ENCODE data around the gene SUPT7L. TPM values are rescaled to one million over a fixed set of nuclear protein-coding genes. Genes with fewer than 3 reads are reported as not detected.

SUPT7L gene
- total and polyA plus RNA-seq, 2 of the 13 experiments (the other 11 are each of a cell fraction or from before 2014, with no cell fraction given), result 32.9 to 77.5 TPM

DNA sequence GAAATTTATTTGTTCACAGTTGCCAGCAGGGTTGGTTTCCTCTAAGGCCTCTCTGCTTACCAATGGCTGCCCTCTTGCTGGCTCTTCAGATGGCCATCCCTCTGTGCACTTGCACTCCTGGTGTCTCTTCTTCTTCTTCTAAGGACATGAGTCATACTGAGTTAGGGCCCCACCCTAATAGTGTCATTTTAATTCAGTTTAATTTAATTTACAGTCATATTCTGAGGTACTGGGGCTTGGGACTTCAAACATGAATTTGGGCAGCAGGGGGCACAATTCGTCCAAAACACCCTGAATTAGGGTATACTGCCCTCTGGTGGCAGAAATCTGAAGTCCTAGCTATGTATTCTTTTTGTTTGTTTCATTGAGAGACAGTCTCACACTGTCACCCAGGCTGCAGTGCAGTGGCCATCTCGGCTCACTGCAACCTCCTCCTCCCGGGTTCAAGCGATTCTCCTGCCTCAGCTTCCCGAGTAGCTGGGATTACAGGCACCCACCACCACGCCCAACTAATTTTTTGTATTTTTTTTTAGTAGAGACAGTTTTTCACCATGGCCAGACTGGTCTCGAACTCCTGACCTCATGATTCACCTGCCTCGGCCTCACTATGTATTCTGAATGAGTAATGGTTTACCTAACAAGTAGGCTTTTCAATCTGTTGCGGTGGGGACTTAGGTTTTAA, 20.1 kb upstream of the SUPT7L start (continued):
- TF ChIP-seq, protein P1, sequence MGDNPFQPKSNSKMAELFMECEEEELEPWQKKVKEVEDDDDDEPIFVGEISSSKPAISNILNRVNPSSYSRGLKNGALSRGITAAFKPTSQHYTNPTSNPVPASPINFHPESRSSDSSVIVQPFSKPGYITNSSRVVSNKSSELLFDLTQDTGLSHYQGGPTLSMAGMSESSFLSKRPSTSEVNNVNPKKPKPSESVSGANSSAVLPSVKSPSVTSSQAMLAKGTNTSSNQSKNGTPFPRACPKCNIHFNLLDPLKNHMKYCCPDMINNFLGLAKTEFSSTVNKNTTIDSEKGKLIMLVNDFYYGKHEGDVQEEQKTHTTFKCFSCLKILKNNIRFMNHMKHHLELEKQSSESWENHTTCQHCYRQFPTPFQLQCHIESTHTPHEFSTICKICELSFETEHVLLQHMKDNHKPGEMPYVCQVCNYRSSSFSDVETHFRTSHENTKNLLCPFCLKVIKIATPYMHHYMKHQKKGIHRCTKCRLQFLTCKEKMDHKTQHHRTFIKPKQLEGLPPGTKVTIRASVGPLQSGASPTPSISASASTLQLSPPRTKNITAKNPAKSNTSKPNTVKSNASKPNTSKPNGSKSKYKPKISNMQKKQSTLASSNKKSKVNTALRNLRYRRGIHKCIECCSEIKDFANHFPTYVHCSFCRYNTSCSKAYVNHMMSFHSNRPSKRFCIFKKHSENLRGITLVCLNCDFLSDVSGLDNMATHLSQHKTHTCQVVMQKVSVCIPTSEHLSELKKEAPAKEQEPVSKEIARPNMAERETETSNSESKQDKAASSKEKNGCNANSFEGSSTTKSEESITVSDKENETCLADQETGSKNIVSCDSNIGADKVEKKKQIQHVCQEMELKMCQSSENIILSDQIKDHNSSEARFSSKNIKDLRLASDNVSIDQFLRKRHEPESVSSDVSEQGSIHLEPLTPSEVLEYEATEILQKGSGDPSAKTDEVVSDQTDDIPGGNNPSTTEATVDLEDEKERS (CRISPR knock-in tag; IDR thresholded peaks at IDR 0.05), result no peak
- TF ChIP-seq, protein P2, sequence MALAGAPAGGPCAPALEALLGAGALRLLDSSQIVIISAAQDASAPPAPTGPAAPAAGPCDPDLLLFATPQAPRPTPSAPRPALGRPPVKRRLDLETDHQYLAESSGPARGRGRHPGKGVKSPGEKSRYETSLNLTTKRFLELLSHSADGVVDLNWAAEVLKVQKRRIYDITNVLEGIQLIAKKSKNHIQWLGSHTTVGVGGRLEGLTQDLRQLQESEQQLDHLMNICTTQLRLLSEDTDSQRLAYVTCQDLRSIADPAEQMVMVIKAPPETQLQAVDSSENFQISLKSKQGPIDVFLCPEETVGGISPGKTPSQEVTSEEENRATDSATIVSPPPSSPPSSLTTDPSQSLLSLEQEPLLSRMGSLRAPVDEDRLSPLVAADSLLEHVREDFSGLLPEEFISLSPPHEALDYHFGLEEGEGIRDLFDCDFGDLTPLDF (CRISPR knock-in tag; IDR thresholded peaks at IDR 0.05), result no peak
- TF ChIP-seq CHD2 (IDR thresholded peaks at IDR 0.05; ENCODE audit: low read depth, low read length) (no peak), EED (CRISPR knock-in tag; IDR thresholded peaks at IDR 0.05) (no peak), ZKSCAN5 (CRISPR knock-in tag; IDR thresholded peaks at IDR 0.05) (no peak), ZSCAN30 (CRISPR knock-in tag; IDR thresholded peaks at IDR 0.05) (no peak), ZNF44 (CRISPR knock-in tag; IDR thresholded peaks at IDR 0.05) (no peak), MBNL3 (CRISPR knock-in tag; conservative IDR thresholded peaks at IDR 0.05) (no peak), ZFP1 (CRISPR knock-in tag; IDR thresholded peaks at IDR 0.05) (no peak; the same call in 1 of the 2 replicates), ZNF230 (CRISPR knock-in tag; IDR thresholded peaks at IDR 0.05) (no peak), TGIF2 (CRISPR knock-in tag; IDR thresholded peaks at IDR 0.05) (peak; percentile 63; the same call in 1 of the 2 replicates)
- TF ChIP-seq, protein P3, sequence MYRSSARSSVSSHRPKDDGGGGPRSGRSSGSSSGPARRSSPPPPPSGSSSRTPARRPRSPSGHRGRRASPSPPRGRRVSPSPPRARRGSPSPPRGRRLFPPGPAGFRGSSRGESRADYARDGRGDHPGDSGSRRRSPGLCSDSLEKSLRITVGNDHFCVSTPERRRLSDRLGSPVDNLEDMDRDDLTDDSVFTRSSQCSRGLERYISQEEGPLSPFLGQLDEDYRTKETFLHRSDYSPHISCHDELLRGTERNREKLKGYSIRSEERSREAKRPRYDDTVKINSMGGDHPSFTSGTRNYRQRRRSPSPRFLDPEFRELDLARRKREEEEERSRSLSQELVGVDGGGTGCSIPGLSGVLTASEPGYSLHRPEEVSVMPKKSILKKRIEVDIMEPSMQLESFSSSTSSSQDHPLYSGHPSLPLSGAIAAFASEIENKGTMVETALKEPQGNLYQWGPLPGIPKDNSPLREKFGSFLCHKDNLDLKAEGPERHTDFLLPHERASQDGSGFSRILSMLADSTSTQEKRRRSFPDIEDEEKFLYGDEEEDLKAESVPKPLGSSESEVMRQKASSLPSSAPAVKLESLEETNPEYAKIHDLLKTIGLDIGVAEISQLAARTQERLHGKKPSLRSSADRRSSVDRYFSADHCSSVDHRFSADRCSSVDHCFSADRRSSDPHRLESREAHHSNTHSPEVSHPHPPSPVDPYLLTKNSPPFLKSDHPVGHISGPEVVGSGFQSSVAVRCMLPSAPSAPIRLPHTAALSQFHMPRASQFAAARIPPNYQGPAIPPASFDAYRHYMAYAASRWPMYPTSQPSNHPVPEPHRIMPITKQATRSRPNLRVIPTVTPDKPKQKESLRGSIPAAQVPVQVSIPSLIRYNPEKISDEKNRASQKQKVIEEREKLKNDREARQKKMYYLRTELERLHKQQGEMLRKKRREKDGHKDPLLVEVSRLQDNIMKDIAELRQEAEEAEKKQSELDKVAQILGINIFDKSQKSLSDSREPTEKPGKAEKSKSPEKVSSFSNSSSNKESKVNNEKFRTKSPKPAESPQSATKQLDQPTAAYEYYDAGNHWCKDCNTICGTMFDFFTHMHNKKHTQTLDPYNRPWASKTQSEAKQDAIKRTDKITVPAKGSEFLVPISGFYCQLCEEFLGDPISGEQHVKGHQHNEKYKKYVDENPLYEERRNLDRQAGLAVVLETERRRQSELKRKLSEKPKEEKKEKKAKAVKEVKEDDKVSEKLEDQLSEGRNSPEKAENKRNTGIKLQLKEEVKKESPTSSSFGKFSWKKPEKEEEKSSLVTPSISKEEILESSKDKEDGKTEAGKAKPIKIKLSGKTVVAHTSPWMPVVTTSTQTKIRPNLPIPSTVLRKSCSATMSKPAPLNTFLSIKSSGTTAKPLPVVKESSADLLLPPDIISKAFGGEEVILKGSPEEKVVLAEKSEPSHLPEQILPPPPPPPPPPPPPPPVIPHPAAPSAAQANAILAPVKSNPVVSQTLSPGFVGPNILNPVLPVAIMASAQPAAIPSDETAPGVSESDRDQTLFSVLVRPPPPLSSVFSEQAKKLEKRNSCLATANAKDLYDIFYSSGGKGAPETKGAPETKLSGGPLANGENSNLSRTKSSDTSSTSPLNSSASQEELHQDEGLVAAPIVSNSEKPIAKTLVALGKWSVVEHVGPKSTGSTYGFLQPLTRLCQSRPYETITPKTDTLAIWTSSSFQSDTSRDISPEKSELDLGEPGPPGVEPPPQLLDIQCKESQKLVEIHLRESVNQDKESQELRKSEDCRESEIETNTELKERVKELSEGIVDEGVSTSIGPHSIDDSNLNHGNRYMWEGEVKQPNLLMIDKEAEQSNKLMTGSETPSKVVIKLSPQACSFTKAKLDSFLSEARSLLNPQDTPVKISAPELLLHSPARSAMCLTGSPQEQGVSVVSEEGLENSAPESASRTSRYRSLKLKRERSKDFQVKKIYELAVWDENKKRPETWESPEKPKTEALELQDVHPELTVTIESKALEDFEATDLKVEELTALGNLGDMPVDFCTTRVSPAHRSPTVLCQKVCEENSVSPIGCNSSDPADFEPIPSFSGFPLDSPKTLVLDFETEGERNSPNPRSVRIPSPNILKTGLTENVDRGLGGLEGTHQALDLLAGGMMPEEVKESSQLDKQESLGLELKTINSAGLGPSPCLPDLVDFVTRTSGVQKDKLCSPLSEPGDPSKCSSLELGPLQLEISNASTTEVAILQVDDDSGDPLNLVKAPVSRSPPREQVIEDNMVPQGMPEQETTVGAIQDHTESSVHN (CRISPR knock-in tag; IDR thresholded peaks at IDR 0.05), result no peak
- TF ChIP-seq, protein P4, sequence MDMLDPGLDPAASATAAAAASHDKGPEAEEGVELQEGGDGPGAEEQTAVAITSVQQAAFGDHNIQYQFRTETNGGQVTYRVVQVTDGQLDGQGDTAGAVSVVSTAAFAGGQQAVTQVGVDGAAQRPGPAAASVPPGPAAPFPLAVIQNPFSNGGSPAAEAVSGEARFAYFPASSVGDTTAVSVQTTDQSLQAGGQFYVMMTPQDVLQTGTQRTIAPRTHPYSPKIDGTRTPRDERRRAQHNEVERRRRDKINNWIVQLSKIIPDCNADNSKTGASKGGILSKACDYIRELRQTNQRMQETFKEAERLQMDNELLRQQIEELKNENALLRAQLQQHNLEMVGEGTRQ (IDR thresholded peaks at IDR 0.05; ENCODE audit: low read depth, low read length), result no peak
- TF ChIP-seq, protein P4 (CRISPR knock-in tag; IDR thresholded peaks at IDR 0.05; ENCODE audit: borderline replicate concordance), result no peak
